ENCODE measurements around the gene FCHSD2. TPM values are rescaled to one million over a fixed set of nuclear protein-coding genes. Genes with fewer than 3 reads are reported as not detected.
A peak's percentile ranks its signal among the peaks of the same experiment; 100 is the strongest.

The FCHSD2 gene
- total and polyA plus RNA-seq, 2 donors (not counting 3 experiments of a cell fraction or from before 2014, with no cell fraction given), result 20.8 to 56.9 TPM

DNA sequence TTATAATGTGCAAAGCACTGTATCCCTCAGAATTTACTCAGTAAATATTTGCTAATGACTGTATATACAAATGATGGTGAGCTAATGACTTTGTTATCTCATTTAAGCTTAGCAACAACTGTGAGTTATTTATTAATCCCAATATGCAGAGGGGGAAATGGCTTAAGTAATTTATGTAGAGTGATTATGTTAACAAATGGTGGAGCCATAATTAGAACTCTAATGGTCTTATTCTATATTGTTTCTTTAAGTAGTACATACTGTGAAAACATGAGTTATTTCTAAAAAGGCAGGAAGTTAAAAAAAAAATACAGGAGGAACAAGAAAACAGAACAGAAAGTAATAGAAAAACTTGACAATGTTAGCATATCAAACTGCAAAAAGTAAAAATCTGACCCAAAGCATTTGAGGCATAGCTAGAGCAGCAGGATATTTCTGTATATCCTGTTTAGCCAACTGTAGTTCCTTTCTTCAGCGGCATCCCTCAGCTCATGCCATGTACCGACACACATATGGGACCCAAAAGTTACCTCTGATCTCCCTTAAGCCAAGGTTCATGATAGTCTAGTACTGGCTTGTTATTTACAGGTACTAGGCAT, 94.2 kb downstream of the FCHSD2 start:
- DNase-seq (ENCODE audit: low read depth, low spot score) (peak; percentile 34), FAIRE-seq (no peak)
- Histone ChIP-seq H3K79me2 (ENCODE audit: control insufficient read depth, insufficient read depth, low read length) (peaks cover 36% of the 10 kb centered on the region), H3K9ac (replicated peaks; ENCODE audit: extremely low read depth, insufficient read depth, low read length) (no peak overlapping the region), H3K4me3 (replicated peaks in 1 of 3; ENCODE audit: insufficient read depth in 1 of 3, low read depth in 1 of 3, low read length in 3 of 3) (no peak overlapping the region), H3K4me1 (ENCODE audit: control insufficient read depth, extremely low read depth, insufficient read depth, low read length) (peaks cover 10% of the 10 kb centered on the region), H3K9me3 (replicated peaks; ENCODE audit: control insufficient read depth, insufficient read depth, low read length) (no peaks in the 10 kb centered on the region), H3K36me3 (ENCODE audit: control insufficient read depth in 2 of 2, extremely low read depth in 1 of 2, insufficient read depth in 2 of 2, low read length in 2 of 2) (no peaks in the 10 kb centered on the region), H3K27ac (ENCODE audit: insufficient read depth, low read depth, low read length) (no peak overlapping the region), H2AFZ (ENCODE audit: low read depth, low read length) (no peak overlapping the region), H3K4me2 (ENCODE audit: insufficient read depth, low read length) (peak overlapping the region; percentile 50), H3K27me3 (ENCODE audit: control insufficient read depth in 2 of 2, insufficient read depth in 2 of 2, low read length in 2 of 2) (no peaks in the 10 kb centered on the region), H4K20me1 (replicated peaks; ENCODE audit: control insufficient read depth, extremely low read depth, insufficient read depth, low read length) (peaks cover 4% of the 10 kb centered on the region), H3K9me1 (replicated peaks; ENCODE audit: control insufficient read depth, extremely low read depth, insufficient read depth, low read length) (peaks cover 7% of the 10 kb centered on the region)
- TF ChIP-seq MYC (IDR thresholded peaks at IDR 0.05; ENCODE audit: low read depth, low read length) (no peak), POLR2AphosphoS5 (IDR thresholded peaks at IDR 0.05; ENCODE audit: insufficient read depth, low read depth, low read length) (no peak), CTCF (IDR thresholded peaks at IDR 0.05; ENCODE audit: extremely low read depth in 1 of 2, insufficient read depth in 1 of 2, low read depth in 1 of 2, low read length in 2 of 2) (no peak), FOS (IDR thresholded peaks at IDR 0.05; ENCODE audit: borderline replicate concordance, insufficient read depth, low read length) (no peak), GATA2 (IDR thresholded peaks at IDR 0.05; ENCODE audit: insufficient read depth, insufficient read length, low read depth, low read length) (no peak), POLR2A (IDR thresholded peaks at IDR 0.05; ENCODE audit: low read depth, low read length) (no peak), EZH2 (IDR thresholded peaks at IDR 0.05; ENCODE audit: borderline replicate concordance, low read depth, low read length, severe bottlenecking) (no peak), JUN (IDR thresholded peaks at IDR 0.05; ENCODE audit: borderline replicate concordance, insufficient read depth, insufficient read length, low read depth) (no peak)
- TF ChIP-seq, protein P1, sequence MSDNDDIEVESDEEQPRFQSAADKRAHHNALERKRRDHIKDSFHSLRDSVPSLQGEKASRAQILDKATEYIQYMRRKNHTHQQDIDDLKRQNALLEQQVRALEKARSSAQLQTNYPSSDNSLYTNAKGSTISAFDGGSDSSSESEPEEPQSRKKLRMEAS (IDR thresholded peaks at IDR 0.05; ENCODE audit: insufficient read depth, insufficient read length), result no peak
- POLR2A ChIA-PET, result interaction anchor here (0.6 kb wide), 1 partner anchor 216 kb away, joined by 4 read pairs; no protein-coding TSS in a partner anchor
- dilution Hi-C loops (cut with MboI; ENCODE audit: extremely low pct_ligation_motif_present, low sequenced_read_pairs), result no loop called here
- CTCF ChIA-PET, result interaction anchor here (0.8 to 1.9 kb wide), 6 partner anchors 11 to 176 kb away, joined by 3 to 6 read pairs (median 3); partner anchors contain the start of gene FCHSD2
- intact Hi-C loops (cut with micrococcal nuclease), result no loop called here
- no TSS peak for BruUV-seq (replicated peaks)

Measured in endothelial cell of umbilical vein (primary cell).